ENCODE results near the gene TIA1. TPM values are rescaled to one million over a fixed set of nuclear protein-coding genes. Genes with fewer than 3 reads are reported as not detected.
"Not testable (repeated sequence)": the region's sequence is repeated elsewhere in the genome, so short reads cannot be mapped to it uniquely, and the experiment has no call there.

The TIA1 gene
- total RNA-seq, 6 donors from 2014 or later: 51.4 to 292 (median 101) TPM

- TF ChIP-seq CTCF (IDR thresholded peaks at IDR 0.05) (no peak), POLR2A (IDR thresholded peaks at IDR 0.05) (no peak), EP300 (IDR thresholded peaks at IDR 0.05) (no peak)
- no peak for DNase-seq
- 87 to 90% methylated on average over 5 of the region's 5 CpGs for WGBS, 2 donors
Observed at GRCh38 chr2:70192516-70192915, 55.9 kb downstream of the TIA1 start.

GRCh38 chr2:70191244-70191735 lies 57.1 kb downstream of the TIA1 start:
- Histone ChIP-seq H3K4me3 (peak overlapping the region in 3 of 4 donors; percentile 66 to 73 (median 70)), H3K9me3 (no peaks in the 10 kb centered on the region), H3K27me3 (no peaks in the 10 kb centered on the region), H3K4me1 (peaks cover 5 to 12% (median 7%) of the 10 kb centered on the region in 4 donors), H3K27ac (peak overlapping the region; percentile 95 to 96 (median 96)), H3K36me3 (no peaks in the 10 kb centered on the region)
- WGBS, 2 donors: 68 to 74% methylated on average over 13 of the region's 13 CpGs
- ATAC-seq (ENCODE audit: low FRiP score in 2 of 2) (no peak), DNase-seq (no peak)
- no peak for TF ChIP-seq EP300 (IDR thresholded peaks at IDR 0.05)
- no peak for TF ChIP-seq POLR2AphosphoS5 (IDR thresholded peaks at IDR 0.05)
- no peak for TF ChIP-seq CTCF (IDR thresholded peaks at IDR 0.05)
- no peak for TF ChIP-seq POLR2A (IDR thresholded peaks at IDR 0.05)

More at GRCh38 chr2:70192516-70192915, 55.9 kb downstream of the TIA1 start:
- H3K27me3 ChIP-seq: no peaks in the 10 kb centered on the region
- no peak for ATAC-seq (ENCODE audit: low FRiP score in 2 of 2)
- H3K4me1 ChIP-seq: peaks cover 5 to 12% (median 7%) of the 10 kb centered on the region in 4 donors
- no peak overlapping the region for H3K4me3 ChIP-seq
- no peak overlapping the region for H3K27ac ChIP-seq
- H3K9me3 ChIP-seq: no peaks in the 10 kb centered on the region
- no peaks in the 10 kb centered on the region for H3K36me3 ChIP-seq

DNA sequence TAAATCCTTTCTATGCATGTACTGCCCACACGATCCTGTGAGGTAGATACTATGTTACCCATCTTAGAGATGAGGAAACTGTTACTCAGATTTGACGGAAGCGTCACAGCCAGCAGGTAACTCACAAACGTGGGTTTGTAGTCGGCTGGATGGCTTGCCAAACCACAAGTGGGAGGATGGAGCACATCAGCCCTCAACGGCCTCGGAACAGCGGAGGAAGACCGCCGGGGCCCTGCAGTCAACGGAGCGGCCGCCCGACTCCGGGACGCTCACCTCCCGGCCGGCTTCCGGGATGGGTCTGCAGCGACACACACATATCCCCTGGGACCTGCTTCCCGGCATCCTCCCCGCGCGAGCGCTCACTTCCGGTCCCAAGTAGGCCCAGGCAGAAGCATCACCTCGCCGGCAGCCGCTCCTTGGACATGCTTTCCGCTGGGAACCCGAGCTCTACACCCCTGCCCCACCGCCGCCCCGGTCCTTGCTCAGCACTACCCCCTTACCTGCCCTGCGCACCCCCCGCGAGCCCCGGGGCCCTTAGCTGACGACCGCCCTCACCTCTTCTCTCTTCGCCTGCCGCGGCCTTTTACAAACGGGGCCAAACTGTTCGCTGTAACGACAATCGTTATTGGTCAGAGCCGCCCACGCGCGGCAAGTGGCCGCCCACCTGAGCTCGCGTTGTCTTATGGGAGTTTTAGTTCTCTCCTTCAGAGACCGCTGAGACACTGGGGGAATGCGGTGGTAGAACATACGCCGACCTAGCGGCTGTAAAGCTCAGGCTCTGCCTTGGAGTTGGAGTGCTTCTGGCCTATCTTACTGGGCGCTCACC lies 57.8 kb downstream of the TIA1 start, which contains the start of gene C2orf42:
C2orf42 (minus strand) TSS at position 602 of the 826 bp plus-strand sequence. CDS start 9,034 bp downstream, outside the sequence.
- Histone ChIP-seq H3K27me3 (no peaks in the 10 kb centered on the region), H3K27ac (peak within 1 kb of the TSS; percentile 95 to 96 (median 96)), H3K4me1 (peaks cover 5 to 12% (median 7%) of the 10 kb centered on the region in 4 donors), H3K4me3 (peak within 1 kb of the TSS; percentile 60 to 73 (median 68)), H3K36me3 (no peaks in the 10 kb centered on the region), H3K9me3 (no peaks in the 10 kb centered on the region)
- WGBS, 2 donors: 0 to 1% methylated on average over 51 to 59 of the region's 60 CpGs
- ATAC-seq (ENCODE audit: low FRiP score in 2 of 2) (peak; percentile 99), DNase-seq (peak; percentile 96 to 97)
- peak; percentile 97 to 98 for TF ChIP-seq POLR2AphosphoS5 (IDR thresholded peaks at IDR 0.05)
- TF ChIP-seq CTCF (IDR thresholded peaks at IDR 0.05): peak in 1 of 6 experiments; percentile 39
- TF ChIP-seq POLR2A (IDR thresholded peaks at IDR 0.05): peak; percentile 81 to 99 (median 97)
- peak in 1 of 4 donors; percentile 34 for TF ChIP-seq EP300 (IDR thresholded peaks at IDR 0.05)

- no peaks in the 10 kb centered on the region for H3K27me3 ChIP-seq
- H3K4me3 ChIP-seq: no peak overlapping the region
- no peak for DNase-seq
- H3K36me3 ChIP-seq: no peaks in the 10 kb centered on the region
- no peak overlapping the region for H3K27ac ChIP-seq
- peaks cover 5 to 12% (median 7%) of the 10 kb centered on the region in 4 donors for H3K4me1 ChIP-seq
- TF ChIP-seq EP300 (IDR thresholded peaks at IDR 0.05): no peak
- no peaks in the 10 kb centered on the region for H3K9me3 ChIP-seq
- no peak for ATAC-seq (ENCODE audit: low FRiP score in 2 of 2)
- WGBS, 2 donors: 82 to 88% methylated on average over 5 of the region's 5 CpGs
Observed at GRCh38 chr2:70188460-70188859, 60.0 kb downstream of the TIA1 start.

- H3K27ac ChIP-seq; H3K36me3 ChIP-seq; DNase-seq; H3K27me3 ChIP-seq; H3K9me3 ChIP-seq; ATAC-seq (ENCODE audit: low FRiP score in 2 of 2); H3K4me3 ChIP-seq: not testable (repeated sequence)
- WGBS, 2 donors: 87% methylated on average over 9 of the region's 9 CpGs
- peaks cover 5 to 12% (median 7%) of the 10 kb centered on the region in 4 donors for H3K4me1 ChIP-seq
Observed at GRCh38 chr2:70187170-70187569, 61.3 kb downstream of the TIA1 start.
